ENCODE data around the gene ZNF488.

GRCh38 chr10:47333532-47333931 lies 50.6 kb downstream of the ZNF488 start:
- TF ChIP-seq POLR2AphosphoS5 (IDR thresholded peaks at IDR 0.05; ENCODE audit: borderline replicate concordance, low read depth, low read length) (no peak), EZH2 (IDR thresholded peaks at IDR 0.05) (no peak), FOXP2 (optimal IDR thresholded peaks at IDR 0.05; ENCODE audit: control extremely low read depth, extremely low read length, insufficient read depth) (no peak)

Measured in SK-N-MC (cell line).